ENCODE measurements around the gene TARS3. TPM values are rescaled to one million over a fixed set of nuclear protein-coding genes. Genes with fewer than 3 reads are reported as not detected.

The TARS3 gene
- total RNA-seq, 4 donors from 2014 or later, result 11.4 to 20.5 (median 15.3) TPM

DNA sequence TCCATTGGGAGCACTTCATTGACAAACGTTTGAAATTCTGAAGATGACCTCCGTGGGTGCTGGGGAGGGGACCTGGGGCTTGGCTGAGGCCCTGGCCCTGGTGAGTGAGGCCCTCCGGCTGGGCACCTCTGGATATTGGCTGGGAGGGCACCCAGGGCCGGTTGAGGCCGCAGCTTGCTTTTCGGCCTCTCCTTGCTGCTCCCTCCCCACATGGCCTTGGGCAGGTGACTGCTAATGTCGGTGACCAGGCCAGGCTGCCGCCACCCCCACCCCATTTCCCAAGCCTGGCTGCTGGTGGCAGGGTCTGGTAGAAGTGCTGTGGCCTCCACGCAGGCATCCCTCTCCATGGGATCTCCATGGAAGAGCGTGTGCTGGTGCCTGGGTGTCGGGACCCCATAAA, 111.6 kb downstream of the TARS3 start:
- no peak for DNase-seq (ENCODE audit: low spot score)
- TF ChIP-seq, protein P1, sequence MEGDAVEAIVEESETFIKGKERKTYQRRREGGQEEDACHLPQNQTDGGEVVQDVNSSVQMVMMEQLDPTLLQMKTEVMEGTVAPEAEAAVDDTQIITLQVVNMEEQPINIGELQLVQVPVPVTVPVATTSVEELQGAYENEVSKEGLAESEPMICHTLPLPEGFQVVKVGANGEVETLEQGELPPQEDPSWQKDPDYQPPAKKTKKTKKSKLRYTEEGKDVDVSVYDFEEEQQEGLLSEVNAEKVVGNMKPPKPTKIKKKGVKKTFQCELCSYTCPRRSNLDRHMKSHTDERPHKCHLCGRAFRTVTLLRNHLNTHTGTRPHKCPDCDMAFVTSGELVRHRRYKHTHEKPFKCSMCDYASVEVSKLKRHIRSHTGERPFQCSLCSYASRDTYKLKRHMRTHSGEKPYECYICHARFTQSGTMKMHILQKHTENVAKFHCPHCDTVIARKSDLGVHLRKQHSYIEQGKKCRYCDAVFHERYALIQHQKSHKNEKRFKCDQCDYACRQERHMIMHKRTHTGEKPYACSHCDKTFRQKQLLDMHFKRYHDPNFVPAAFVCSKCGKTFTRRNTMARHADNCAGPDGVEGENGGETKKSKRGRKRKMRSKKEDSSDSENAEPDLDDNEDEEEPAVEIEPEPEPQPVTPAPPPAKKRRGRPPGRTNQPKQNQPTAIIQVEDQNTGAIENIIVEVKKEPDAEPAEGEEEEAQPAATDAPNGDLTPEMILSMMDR (IDR thresholded peaks at IDR 0.05), result no peak
- ATAC-seq (ENCODE audit: low FRiP score), result no peak

GRCh38 chr15:101611580-101612299, 112.5 kb downstream of the TARS3 start:
- DNase-seq (ENCODE audit: low spot score) (no peak), ATAC-seq (ENCODE audit: low FRiP score) (no peak)
- TF ChIP-seq, protein P1 (IDR thresholded peaks at IDR 0.05), result no peak

GRCh38 chr15:101611007-101611406, 113.3 kb downstream of the TARS3 start:
- no peak for ATAC-seq (ENCODE audit: low FRiP score)
- no peak for DNase-seq (ENCODE audit: low spot score)
- TF ChIP-seq, protein P1 (IDR thresholded peaks at IDR 0.05), result no peak

- TF ChIP-seq, protein P1 (IDR thresholded peaks at IDR 0.05), result no peak
- DNase-seq (ENCODE audit: low spot score) (no peak), ATAC-seq (ENCODE audit: low FRiP score) (no peak)
These were observed 113.7 kb downstream of the TARS3 start for GRCh38 chr15:101610611-101611000.

GRCh38 chr15:101609742-101610610, 114.3 kb downstream of the TARS3 start:
- no peak for ATAC-seq (ENCODE audit: low FRiP score)
- TF ChIP-seq, protein P1 (IDR thresholded peaks at IDR 0.05), result no peak
- no peak for DNase-seq (ENCODE audit: low spot score)

GRCh38 chr15:101608201-101608600, 116.1 kb downstream of the TARS3 start:
- TF ChIP-seq, protein P1 (IDR thresholded peaks at IDR 0.05), result no peak
- DNase-seq (ENCODE audit: low spot score), result no peak
- ATAC-seq (ENCODE audit: low FRiP score), result no peak
